ENCODE results near the gene AADACL4.

The AADACL4 gene

DNA sequence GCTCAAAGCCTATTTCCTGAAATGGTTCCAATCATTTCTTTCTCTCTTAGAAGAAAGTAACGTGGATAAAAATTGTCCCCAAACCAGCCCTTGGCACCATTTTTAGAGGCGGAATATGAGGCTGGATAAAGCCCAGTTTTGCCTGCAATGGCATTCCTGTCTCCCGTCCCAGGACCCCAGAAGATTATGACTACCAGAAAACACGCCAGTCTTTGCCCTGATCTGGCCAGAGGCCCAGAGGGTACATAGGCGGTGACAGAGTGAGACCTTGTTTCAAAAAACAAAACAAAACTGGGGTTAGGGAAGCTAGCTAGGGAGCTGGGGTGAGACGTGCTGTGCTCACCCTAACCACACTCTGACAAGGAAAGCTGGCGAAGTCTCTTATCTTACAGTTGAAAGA is at the start of gene AADACL4:
AADACL4 (plus strand) TSS at position 301 of the 400 bp plus-strand sequence. CDS start 462 bp downstream, outside the sequence.
- no peak for DNase-seq (ENCODE audit: low read depth in 2 of 3, low spot score in 2 of 3)

- no peak for DNase-seq (ENCODE audit: low read depth in 2 of 3, low spot score in 2 of 3)
Measured at GRCh38 chr1:12594490-12594889, 49.4 kb upstream of the AADACL4 start.

DNA sequence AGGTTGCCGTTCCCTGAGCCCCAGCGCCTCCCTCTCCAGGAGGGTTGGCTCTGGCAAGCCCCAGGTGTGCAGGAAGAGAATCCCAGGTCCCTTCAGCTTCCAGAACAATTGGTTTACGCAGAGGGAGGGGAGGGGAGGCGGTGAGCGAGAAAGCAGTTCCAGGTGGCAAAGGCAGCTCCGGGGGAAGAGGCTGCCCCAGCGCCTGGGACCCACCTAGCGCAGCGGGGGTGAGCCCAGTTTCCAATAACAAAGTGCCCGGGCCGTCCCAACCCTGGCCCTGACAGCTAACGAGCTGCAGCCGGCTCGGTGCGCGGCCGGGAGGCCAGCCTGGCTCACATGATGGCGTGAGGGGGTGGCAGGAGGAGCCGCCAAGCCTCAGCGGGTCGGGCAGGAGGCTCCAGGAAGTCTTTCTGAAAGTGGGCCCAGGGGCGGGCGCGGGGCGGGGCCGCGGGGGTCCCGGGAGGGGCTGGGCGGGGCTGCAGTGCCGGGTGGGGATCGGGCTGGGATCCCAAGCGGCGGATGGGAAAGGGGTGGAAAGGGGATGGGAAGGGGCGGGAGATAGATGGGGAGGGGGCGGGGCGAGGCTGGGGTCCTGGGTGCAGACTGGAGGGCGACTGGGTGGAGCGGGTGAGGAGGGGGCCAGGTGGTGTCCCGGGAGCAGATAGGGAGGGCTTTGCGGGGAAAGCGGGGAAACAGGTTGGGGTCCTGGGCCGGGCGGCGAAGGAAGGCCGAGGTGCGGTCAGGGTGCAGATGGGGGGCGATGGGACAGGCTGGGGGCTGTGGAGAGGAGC is 48.7 kb upstream of the AADACL4 start:
- DNase-seq (ENCODE audit: low read depth in 2 of 3, low spot score in 2 of 3) = peak in 1 of 3 experiments; percentile 9

- no peak for DNase-seq (ENCODE audit: low read depth in 2 of 3, low spot score in 2 of 3)
Measured at GRCh38 chr1:12595757-12596006, 48.2 kb upstream of the AADACL4 start.

DNA sequence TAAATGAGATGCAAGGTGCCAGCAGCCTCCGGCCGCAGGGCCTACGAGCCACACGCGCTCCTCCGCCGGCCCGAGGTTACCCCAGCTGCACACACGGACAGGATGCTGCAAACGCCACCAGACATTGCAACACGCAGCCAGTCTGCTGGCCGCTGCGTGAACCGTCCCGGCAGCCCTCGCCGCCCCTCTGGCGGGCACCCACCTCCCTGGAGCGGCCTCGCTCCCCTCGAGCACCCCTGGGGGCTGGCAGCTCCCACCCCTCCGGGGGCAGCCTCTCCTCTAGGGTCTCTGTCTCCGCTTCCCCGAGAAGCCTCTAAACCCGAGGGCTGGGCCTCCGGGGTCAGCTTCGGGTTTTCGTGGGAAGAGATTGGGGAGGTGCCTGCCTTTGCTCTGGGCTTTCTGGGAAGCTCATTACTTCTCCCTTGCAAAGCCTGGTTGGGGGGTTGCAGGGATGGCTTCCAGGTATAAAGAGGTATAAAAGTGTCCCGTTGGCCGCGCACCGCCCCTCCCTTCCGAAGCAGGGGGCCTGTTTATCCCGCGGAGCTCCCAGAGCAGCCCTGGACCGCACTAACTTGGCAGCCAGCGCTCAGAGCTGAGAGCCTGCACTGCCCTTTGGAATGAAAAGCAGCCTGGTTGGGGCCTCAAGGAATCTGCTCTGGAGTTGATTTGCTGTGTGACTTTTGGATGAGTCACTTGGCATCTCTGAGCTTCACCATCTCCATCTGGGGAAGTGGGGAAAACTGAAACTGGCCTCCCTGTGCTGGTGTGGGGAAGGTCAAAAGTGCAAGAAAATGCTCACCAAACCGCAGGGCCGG is 47.7 kb upstream of the AADACL4 start:
- no peak for DNase-seq (ENCODE audit: low read depth in 2 of 3, low spot score in 2 of 3)

DNA sequence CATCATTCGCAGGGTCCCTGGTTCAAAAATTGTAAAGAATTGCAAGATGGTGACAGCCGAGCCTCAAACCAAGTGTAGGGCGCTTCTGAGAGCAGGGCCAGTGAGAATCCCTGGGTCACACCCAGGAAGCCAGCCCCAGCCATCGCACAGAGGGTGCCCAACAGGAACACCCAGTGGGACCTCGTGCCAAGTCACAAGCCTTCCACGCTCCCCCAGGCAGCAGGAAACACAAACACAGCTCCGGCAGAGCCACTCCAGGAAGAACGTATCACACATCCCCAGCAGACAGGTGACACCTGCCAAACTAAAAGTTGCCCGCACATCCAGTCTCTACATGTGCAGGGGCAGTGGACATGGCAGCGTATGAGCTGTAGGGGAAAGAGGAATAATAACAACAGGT is 46.1 kb upstream of the AADACL4 start:
- DNase-seq (ENCODE audit: low read depth in 2 of 3, low spot score in 2 of 3) = no peak

- DNase-seq (ENCODE audit: low read depth in 2 of 3, low spot score in 2 of 3) = no peak
Measured at GRCh38 chr1:12598974-12599373, 44.9 kb upstream of the AADACL4 start.

DNA sequence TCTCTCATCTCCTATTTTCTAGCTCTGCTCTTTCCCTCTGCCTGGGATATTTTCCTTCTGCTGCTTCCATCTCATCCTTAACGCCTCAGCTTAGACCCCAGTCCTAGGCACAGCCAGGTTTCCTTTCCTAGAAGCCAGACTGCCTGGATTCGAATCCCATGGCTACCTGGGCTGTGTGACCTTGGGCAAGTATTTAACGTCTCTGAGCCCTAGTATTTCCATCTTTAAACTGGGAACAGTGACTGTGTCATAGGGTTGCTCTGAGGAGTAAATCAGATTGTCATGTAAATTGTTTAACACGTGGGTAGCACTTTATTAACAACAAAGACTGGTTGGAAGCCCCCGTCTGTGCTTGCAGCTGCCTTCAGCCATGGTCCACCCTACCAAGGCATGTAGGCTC is 44.2 kb upstream of the AADACL4 start:
- DNase-seq (ENCODE audit: low read depth in 2 of 3, low spot score in 2 of 3) = no peak

DNA sequence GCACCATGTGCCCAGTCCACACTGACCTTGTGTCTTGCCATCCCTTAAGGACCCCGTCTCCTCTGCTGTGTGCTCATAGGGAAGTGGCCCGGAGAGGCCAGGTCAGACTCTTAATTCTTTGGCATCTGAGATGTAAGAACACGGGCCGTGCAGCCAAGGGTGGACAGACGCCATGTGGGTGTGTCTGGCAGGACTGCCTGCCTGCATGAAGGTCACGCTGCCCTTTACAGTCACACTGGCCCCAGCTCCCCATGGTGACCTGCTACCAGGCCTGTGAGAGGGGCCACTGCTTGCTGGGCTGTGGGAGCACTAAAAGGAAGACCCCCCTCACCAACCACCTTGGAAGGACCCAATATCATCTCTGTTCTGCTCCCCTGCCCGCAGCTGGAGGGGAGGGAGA is 43.5 kb upstream of the AADACL4 start:
- DNase-seq (ENCODE audit: low read depth in 2 of 3, low spot score in 2 of 3) = no peak

GRCh38 chr1:12600880-12601633 is 42.8 kb upstream of the AADACL4 start:
- no peak for DNase-seq (ENCODE audit: low read depth in 2 of 3, low spot score in 2 of 3)

GRCh38 chr1:12601700-12602658 is 41.9 kb upstream of the AADACL4 start:
- DNase-seq (ENCODE audit: low read depth in 2 of 3, low spot score in 2 of 3) = peak in 1 of 3 experiments; percentile 15

GRCh38 chr1:12602659-12603024 is 41.2 kb upstream of the AADACL4 start:
- no peak for DNase-seq (ENCODE audit: low read depth in 2 of 3, low spot score in 2 of 3)

DNA sequence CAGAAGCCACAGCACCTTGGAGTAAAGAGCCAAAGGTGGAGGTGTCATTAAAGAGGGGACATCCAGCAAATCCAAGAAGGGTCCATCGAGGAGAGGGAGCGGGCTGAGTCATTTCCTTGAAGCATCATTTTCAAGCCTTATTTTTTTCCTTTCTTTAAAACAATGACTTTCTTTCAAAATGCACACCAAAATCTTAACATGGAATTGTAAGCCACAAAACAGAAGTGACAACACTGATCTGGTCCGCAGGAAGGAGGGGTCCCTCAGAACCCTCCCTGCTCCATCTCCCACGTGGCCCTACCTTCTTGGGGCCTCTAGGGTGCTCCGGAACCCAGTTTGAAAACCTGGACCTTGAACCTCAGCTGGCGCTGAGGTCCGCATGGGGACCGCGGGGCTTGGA is 40.7 kb upstream of the AADACL4 start:
- no peak for DNase-seq (ENCODE audit: low read depth in 2 of 3, low spot score in 2 of 3)

DNA sequence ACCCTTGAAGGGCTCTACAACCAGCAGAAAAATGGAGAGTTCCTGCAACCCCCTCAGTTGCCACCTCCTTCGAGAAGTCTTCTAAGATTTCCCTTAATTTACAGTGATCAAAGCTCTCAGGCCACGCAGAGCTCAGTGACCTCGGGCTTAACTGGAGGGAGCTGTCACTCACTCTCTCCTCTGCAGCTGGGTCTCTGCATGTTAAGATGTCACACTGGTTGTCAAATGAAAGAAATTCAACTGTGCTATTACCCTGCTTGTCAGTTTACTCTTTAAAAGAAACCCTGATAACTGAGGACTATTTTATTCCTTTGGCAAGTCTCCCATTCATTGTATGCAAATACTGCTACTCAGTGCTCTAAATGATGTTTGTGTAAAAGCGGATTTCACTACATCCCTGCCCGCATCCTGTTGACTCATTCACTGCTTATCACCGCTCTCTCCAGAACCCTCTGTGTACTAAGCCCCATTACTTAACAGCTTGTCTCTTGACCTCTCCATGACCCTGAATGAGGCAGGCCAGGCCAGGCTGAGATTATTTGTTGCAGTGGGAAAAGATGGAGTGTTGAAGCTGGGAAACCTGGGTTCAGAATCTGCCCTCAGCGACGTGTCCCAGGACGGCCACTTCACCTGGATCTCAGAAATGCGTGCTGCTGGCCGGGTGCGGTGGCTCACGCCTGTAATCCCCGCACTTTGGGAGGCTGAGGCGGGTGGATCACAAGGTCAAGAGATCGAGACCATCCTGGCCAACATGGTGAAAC is 39.6 kb upstream of the AADACL4 start:
- DNase-seq (ENCODE audit: low read depth in 2 of 3, low spot score in 2 of 3) = peak in 1 of 3 experiments; percentile 25

- no peak for DNase-seq (ENCODE audit: low read depth in 2 of 3, low spot score in 2 of 3)
Measured at GRCh38 chr1:12604986-12605385, 38.9 kb upstream of the AADACL4 start.

- DNase-seq (ENCODE audit: low read depth in 2 of 3, low spot score in 2 of 3) = no peak
Measured at GRCh38 chr1:12607263-12607662, 36.6 kb upstream of the AADACL4 start.

- no peak for DNase-seq (ENCODE audit: low read depth in 2 of 3, low spot score in 2 of 3)
Measured at GRCh38 chr1:12608311-12608957, 35.5 kb upstream of the AADACL4 start.

DNA sequence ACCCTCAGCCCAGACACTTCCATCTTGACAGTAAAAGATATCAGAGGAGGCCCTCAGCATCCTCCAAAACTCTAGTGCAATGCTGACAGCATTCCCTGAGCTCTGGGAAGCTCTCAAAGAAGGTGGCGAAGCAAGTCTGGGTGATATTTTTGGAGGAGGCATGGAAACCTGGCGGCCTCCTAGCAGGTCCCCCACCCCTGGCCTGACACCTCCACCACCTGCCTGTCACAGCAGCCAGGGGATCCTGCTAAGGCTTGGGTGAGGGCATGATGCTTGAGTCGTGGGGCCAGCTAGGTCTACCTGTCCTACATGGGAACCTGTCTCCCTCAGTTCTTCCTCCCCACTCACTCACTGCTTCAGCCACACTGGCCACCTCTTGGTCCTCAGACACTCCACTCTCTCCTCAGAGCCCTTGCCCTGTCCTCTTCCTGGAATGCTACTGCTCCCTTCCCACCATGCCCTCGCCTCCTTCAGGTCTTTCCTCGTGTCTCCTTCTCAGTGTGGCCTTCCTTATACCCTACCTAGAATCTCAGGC is 34.3 kb upstream of the AADACL4 start:
- DNase-seq (ENCODE audit: low read depth in 2 of 3, low spot score in 2 of 3) = no peak

GRCh38 chr1:12610305-12610935 is 33.5 kb upstream of the AADACL4 start:
- no peak for DNase-seq (ENCODE audit: low read depth in 2 of 3, low spot score in 2 of 3)

Data from activated CD8-positive, alpha-beta memory T cell treated with anti-CD3 and anti-CD28 coated beads for 48 hours (primary cell).